ENCODE results near the gene S1PR1.
A peak's percentile ranks its signal among the peaks of the same experiment; 100 is the strongest.
"Not testable (repeated sequence)": the region's sequence is repeated elsewhere in the genome, so short reads cannot be mapped to it uniquely, and the experiment has no call there.

S1PR1 gene

GRCh38 chr1:101220906-101221305, 15.9 kb upstream of the S1PR1 start:
- no peak for DNase-seq

- DNase-seq = no peak
These were observed 14.8 kb upstream of the S1PR1 start for GRCh38 chr1:101221945-101222429.

GRCh38 chr1:101227837-101228236, 9.0 kb upstream of the S1PR1 start:
- no peak for DNase-seq

GRCh38 chr1:101228424-101229134, 8.2 kb upstream of the S1PR1 start:
- no peak for DNase-seq

- DNase-seq = not testable (repeated sequence)
These were observed 4.6 kb upstream of the S1PR1 start for GRCh38 chr1:101232182-101232581.

- no peak for DNase-seq
These were observed 3.3 kb upstream of the S1PR1 start for GRCh38 chr1:101233495-101233894.

- peak; percentile 44 for DNase-seq
These were observed 1.6 kb upstream of the S1PR1 start for GRCh38 chr1:101235216-101235695.

GRCh38 chr1:101235696-101236515, 913 bp upstream of the S1PR1 start:
- peak; percentile 64 for DNase-seq

- DNase-seq = peak; percentile 42
These were observed 514 bp downstream of the S1PR1 start for GRCh38 chr1:101237229-101237837.

- peak; percentile 55 for DNase-seq
These were observed 1.3 kb downstream of the S1PR1 start for GRCh38 chr1:101238031-101238628.

GRCh38 chr1:101238681-101239094, 1.9 kb downstream of the S1PR1 start:
- DNase-seq = peak; percentile 88

GRCh38 chr1:101239095-101240040, 2.5 kb downstream of the S1PR1 start:
- peak; percentile 76 for DNase-seq

GRCh38 chr1:101240041-101240430, 3.2 kb downstream of the S1PR1 start:
- DNase-seq = no peak

- no peak for DNase-seq
These were observed 4.8 kb downstream of the S1PR1 start for GRCh38 chr1:101241485-101242225.

- DNase-seq = no peak
These were observed 5.7 kb downstream of the S1PR1 start for GRCh38 chr1:101242324-101243050.

GRCh38 chr1:101243751-101244150, 6.9 kb downstream of the S1PR1 start:
- no peak for DNase-seq

GRCh38 chr1:101244842-101245241, 8.0 kb downstream of the S1PR1 start:
- no peak for DNase-seq

- no peak for DNase-seq
These were observed 8.6 kb downstream of the S1PR1 start for GRCh38 chr1:101245246-101245927.

- DNase-seq = no peak
These were observed 10.8 kb downstream of the S1PR1 start for GRCh38 chr1:101247404-101248287.

Data from CD4-positive, alpha-beta T cell treated with Interleukin-17A for 1 hour (primary cell).